Duodenal mucosa (tissue), 2 donors: ENCODE measurements around the gene LINGO1.

Source experiments
- H3K27ac ChIP-seq: one replicate; pipeline ENCODE4 v1.7.0; 2013; ENCODE audit warnings: low read depth, low read length
- H3K27me3 ChIP-seq, 2 donors: one replicate each; pipeline ENCODE4 v1.7.0; 2013; ENCODE audit warnings: low read length in 2 of 2, control low read depth in 1 of 2; ENCODE audit not compliant: insufficient read depth in 2 of 2, control insufficient read depth in 1 of 2
- H3K36me3 ChIP-seq, 2 donors: one replicate each; pipeline ENCODE4 v1.7.0; 2013; ENCODE audit warnings: low read length in 2 of 2, control low read depth in 1 of 2; ENCODE audit not compliant: insufficient read depth in 2 of 2, control insufficient read depth in 1 of 2
- H3K4me1 ChIP-seq, 2 donors: one replicate each; pipeline ENCODE4 v1.7.0; 2013; ENCODE audit warnings: low read length in 2 of 2, control low read depth in 1 of 2; ENCODE audit not compliant: insufficient read depth in 2 of 2, control insufficient read depth in 1 of 2
- H3K4me3 ChIP-seq, 2 donors: one replicate each; pipeline ENCODE4 v1.7.0; 2013; ENCODE audit warnings: low read length in 2 of 2, low read depth in 1 of 2
- H3K9ac ChIP-seq, 2 donors: one replicate each; pipeline ENCODE4 v1.7.0; 2013; ENCODE audit warnings: low read length in 2 of 2, low read depth in 1 of 2
- H3K9me3 ChIP-seq, 2 donors: one replicate each; pipeline ENCODE4 v1.7.0; 2013; ENCODE audit warnings: low read length in 2 of 2, control low read depth in 1 of 2; ENCODE audit not compliant: control insufficient read depth in 1 of 2

The LINGO1 gene

GRCh38 chr15:77584201-77584600 lies 48.5 kb downstream of the LINGO1 start:
- Histone ChIP-seq H3K4me1 (no peaks in the 10 kb centered on the region), H3K27ac (no peak overlapping the region), H3K9me3 (no peaks in the 10 kb centered on the region), H3K36me3 (no peaks in the 10 kb centered on the region), H3K9ac (no peak overlapping the region), H3K27me3 (no peaks in the 10 kb centered on the region), H3K4me3 (no peak overlapping the region)

- Histone ChIP-seq H3K9ac (no peak overlapping the region), H3K9me3 (no peaks in the 10 kb centered on the region), H3K36me3 (no peaks in the 10 kb centered on the region), H3K4me3 (no peak overlapping the region), H3K27ac (no peak overlapping the region), H3K4me1 (no peaks in the 10 kb centered on the region), H3K27me3 (no peaks in the 10 kb centered on the region)
These were observed 49.9 kb downstream of the LINGO1 start for GRCh38 chr15:77582763-77583162.

GRCh38 chr15:77581896-77582569 lies 50.7 kb downstream of the LINGO1 start:
- no peaks in the 10 kb centered on the region for H3K9me3 ChIP-seq
- H3K4me3 ChIP-seq, result no peak overlapping the region
- H3K27ac ChIP-seq, result no peak overlapping the region
- H3K36me3 ChIP-seq, result no peaks in the 10 kb centered on the region
- no peaks in the 10 kb centered on the region for H3K4me1 ChIP-seq
- H3K27me3 ChIP-seq, result no peaks in the 10 kb centered on the region
- no peak overlapping the region for H3K9ac ChIP-seq

- Histone ChIP-seq H3K4me3 (no peak overlapping the region), H3K4me1 (peaks cover 0 to under 1% of the 10 kb centered on the region in 2 donors), H3K9me3 (no peaks in the 10 kb centered on the region), H3K27ac (no peak overlapping the region), H3K27me3 (no peaks in the 10 kb centered on the region), H3K36me3 (no peaks in the 10 kb centered on the region), H3K9ac (no peak overlapping the region)
These were observed 51.6 kb downstream of the LINGO1 start for GRCh38 chr15:77580996-77581682.

GRCh38 chr15:77579498-77580188 lies 53.1 kb downstream of the LINGO1 start:
- Histone ChIP-seq H3K4me3 (no peak overlapping the region), H3K4me1 (peaks cover 5 to 7% of the 10 kb centered on the region in 2 donors), H3K9me3 (no peaks in the 10 kb centered on the region), H3K9ac (no peak overlapping the region), H3K36me3 (no peaks in the 10 kb centered on the region), H3K27me3 (no peaks in the 10 kb centered on the region), H3K27ac (no peak overlapping the region)

GRCh38 chr15:77578641-77579372 lies 53.9 kb downstream of the LINGO1 start:
- Histone ChIP-seq H3K36me3 (no peaks in the 10 kb centered on the region), H3K27ac (no peak overlapping the region), H3K9ac (no peak overlapping the region), H3K27me3 (no peaks in the 10 kb centered on the region), H3K4me3 (no peak overlapping the region), H3K9me3 (no peaks in the 10 kb centered on the region), H3K4me1 (peaks cover 5 to 7% of the 10 kb centered on the region in 2 donors)

- H3K4me3 ChIP-seq, result no peak overlapping the region
- no peak overlapping the region for H3K9ac ChIP-seq
- H3K36me3 ChIP-seq, result no peaks in the 10 kb centered on the region
- H3K27me3 ChIP-seq, result no peaks in the 10 kb centered on the region
- H3K9me3 ChIP-seq, result no peaks in the 10 kb centered on the region
- peaks cover 5 to 7% of the 10 kb centered on the region in 2 donors for H3K4me1 ChIP-seq
- H3K27ac ChIP-seq, result no peak overlapping the region
These were observed 55.3 kb downstream of the LINGO1 start for GRCh38 chr15:77577366-77577950.

- no peak overlapping the region for H3K9ac ChIP-seq
- no peaks in the 10 kb centered on the region for H3K9me3 ChIP-seq
- peaks cover 5 to 7% of the 10 kb centered on the region in 2 donors for H3K4me1 ChIP-seq
- H3K36me3 ChIP-seq, result no peaks in the 10 kb centered on the region
- H3K4me3 ChIP-seq, result no peak overlapping the region
- H3K27ac ChIP-seq, result no peak overlapping the region
- H3K27me3 ChIP-seq, result no peaks in the 10 kb centered on the region
These were observed 56.2 kb downstream of the LINGO1 start for GRCh38 chr15:77576538-77576937.

GRCh38 chr15:77575203-77575934 lies 57.3 kb downstream of the LINGO1 start:
- H3K9me3 ChIP-seq, result no peaks in the 10 kb centered on the region
- no peaks in the 10 kb centered on the region for H3K27me3 ChIP-seq
- no peaks in the 10 kb centered on the region for H3K36me3 ChIP-seq
- peaks cover 5 to 7% of the 10 kb centered on the region in 2 donors for H3K4me1 ChIP-seq
- no peak overlapping the region for H3K9ac ChIP-seq
- H3K4me3 ChIP-seq, result no peak overlapping the region
- H3K27ac ChIP-seq, result no peak overlapping the region
